Measurements from ENCODE around the gene GIMD1.
"Not testable (repeated sequence)": the region's sequence is repeated elsewhere in the genome, so short reads cannot be mapped to it uniquely, and the experiment has no call there.

The GIMD1 gene

GRCh38 chr4:106368678-106369077 lies at the start of gene GIMD1:
Gene GIMD1 (minus strand): TSS chr4:106368778. CDS start chr4:106367435, 1,343 bp downstream.
- no peak for DNase-seq

GRCh38 chr4:106414366-106414765 lies 45.8 kb upstream of the GIMD1 start:
- DNase-seq, result no peak

GRCh38 chr4:106409901-106410889 lies 41.6 kb upstream of the GIMD1 start:
- no peak for DNase-seq

- DNase-seq, result not testable (repeated sequence)
Measured at GRCh38 chr4:106408004-106408403, 39.4 kb upstream of the GIMD1 start.

GRCh38 chr4:106401157-106401556 lies 32.6 kb upstream of the GIMD1 start:
- no peak for DNase-seq

- DNase-seq, result not testable (repeated sequence)
Measured at GRCh38 chr4:106398898-106399297, 30.3 kb upstream of the GIMD1 start.

GRCh38 chr4:106395582-106395981 lies 27.0 kb upstream of the GIMD1 start:
- DNase-seq, result no peak

- no peak for DNase-seq
Measured at GRCh38 chr4:106385853-106386393, 17.3 kb upstream of the GIMD1 start.

GRCh38 chr4:106384878-106385277 lies 16.3 kb upstream of the GIMD1 start:
- DNase-seq, result no peak

GRCh38 chr4:106380179-106380578 lies 11.6 kb upstream of the GIMD1 start:
- DNase-seq, result no peak

- DNase-seq, result no peak
Measured at GRCh38 chr4:106373026-106373425, 4.4 kb upstream of the GIMD1 start.

- no peak for DNase-seq
Measured at GRCh38 chr4:106371161-106371560, 2.6 kb upstream of the GIMD1 start.

GRCh38 chr4:106370214-106370613 lies 1.6 kb upstream of the GIMD1 start:
- DNase-seq, result no peak

- DNase-seq, result peak in 1 of 2 donors; percentile 12
Measured at GRCh38 chr4:106369456-106370060, 980 bp upstream of the GIMD1 start.

- DNase-seq, result no peak
Measured at GRCh38 chr4:106367072-106367471, 1.5 kb downstream of the GIMD1 start.

GRCh38 chr4:106366026-106366425 lies 2.6 kb downstream of the GIMD1 start:
- DNase-seq, result no peak

- DNase-seq, result no peak
Measured at GRCh38 chr4:106365613-106366012, 3.0 kb downstream of the GIMD1 start.

- no peak for DNase-seq
Measured at GRCh38 chr4:106364282-106364681, 4.3 kb downstream of the GIMD1 start.

GRCh38 chr4:106362086-106362825 lies 6.3 kb downstream of the GIMD1 start:
- no peak for DNase-seq

GRCh38 chr4:106358899-106359298 lies 9.7 kb downstream of the GIMD1 start:
- no peak for DNase-seq

GRCh38 chr4:106355193-106355592 lies 13.4 kb downstream of the GIMD1 start:
- no peak for DNase-seq

- DNase-seq, result no peak
Measured at GRCh38 chr4:106353786-106354185, 14.8 kb downstream of the GIMD1 start.

- no peak for DNase-seq
Measured at GRCh38 chr4:106351016-106351415, 17.6 kb downstream of the GIMD1 start.
